ENCODE data around the gene MGAT4B. TPM values are rescaled to one million over a fixed set of nuclear protein-coding genes. Genes with fewer than 3 reads are reported as not detected.

The MGAT4B gene
- polyA plus RNA-seq, 2 donors, result 59.2 to 66.8 TPM

DNA sequence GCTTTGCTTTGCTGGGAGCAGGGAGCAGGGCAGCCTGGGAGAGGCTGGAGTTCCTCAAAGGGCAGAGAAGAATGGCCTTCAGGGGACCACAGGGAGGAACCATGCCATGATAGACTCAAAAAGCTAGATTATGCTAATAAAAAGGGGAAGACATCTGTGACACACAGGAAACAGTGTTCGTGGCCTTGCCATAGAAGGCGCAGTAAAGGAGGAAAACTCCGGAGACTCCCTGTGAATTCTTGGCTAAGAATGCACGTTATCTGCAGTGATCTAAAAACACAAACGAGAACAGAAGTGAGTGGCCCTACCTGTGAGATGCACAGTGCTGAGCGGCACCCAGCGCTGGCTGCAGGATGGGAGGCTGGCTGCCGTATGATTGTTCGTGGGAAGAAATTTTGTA lies 28.8 kb downstream of the MGAT4B start:
- Histone ChIP-seq H3K9me3 (ENCODE audit: control insufficient read depth in 2 of 2, insufficient read depth in 1 of 2, low read depth in 1 of 2, low read length in 1 of 2) (no peaks in the 10 kb centered on the region), H3K4me3 (ENCODE audit: low read depth in 1 of 2, low read length in 2 of 2) (no peak overlapping the region), H3K4me1 (ENCODE audit: control insufficient read depth in 2 of 2, insufficient read depth in 2 of 2, low read length in 1 of 2) (no peaks in the 10 kb centered on the region), H3K27ac (ENCODE audit: low read depth in 2 of 2, low read length in 1 of 2) (no peak overlapping the region), H3K36me3 (ENCODE audit: control insufficient read depth in 2 of 2, insufficient read depth in 2 of 2, low read length in 1 of 2) (peaks cover 18 to 41% of the 10 kb centered on the region in 2 donors), H3K27me3 (ENCODE audit: control insufficient read depth in 1 of 2, insufficient read depth in 2 of 2, low read length in 2 of 2) (no peaks in the 10 kb centered on the region)
- WGBS, 2 donors, result 82 to 86% methylated on average over 9 of the region's 9 CpGs

DNA sequence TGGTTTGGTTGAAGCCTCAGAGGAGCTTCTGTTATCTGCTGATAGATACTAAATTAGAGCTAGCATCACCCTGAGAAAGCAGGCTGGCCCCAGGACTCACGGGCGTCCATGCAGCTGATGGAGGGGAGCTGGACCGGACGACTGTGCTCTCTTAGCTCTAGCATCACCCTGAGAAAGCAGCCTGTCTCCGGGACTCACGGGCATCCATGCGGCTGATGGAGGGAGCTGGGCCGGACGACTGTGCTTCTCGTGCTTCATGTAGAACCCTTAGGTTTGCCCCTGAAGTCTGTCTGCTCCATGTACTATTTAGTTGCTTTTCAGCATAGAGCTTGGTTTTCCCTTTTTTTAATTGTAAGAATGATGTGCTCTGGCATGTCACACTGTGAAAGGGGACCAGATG lies 29.2 kb downstream of the MGAT4B start:
- Histone ChIP-seq H3K4me3 (ENCODE audit: low read depth in 1 of 2, low read length in 2 of 2) (no peak overlapping the region), H3K9me3 (ENCODE audit: control insufficient read depth in 2 of 2, insufficient read depth in 1 of 2, low read depth in 1 of 2, low read length in 1 of 2) (no peaks in the 10 kb centered on the region), H3K27ac (ENCODE audit: low read depth in 2 of 2, low read length in 1 of 2) (no peak overlapping the region), H3K27me3 (ENCODE audit: control insufficient read depth in 1 of 2, insufficient read depth in 2 of 2, low read length in 2 of 2) (no peaks in the 10 kb centered on the region), H3K36me3 (ENCODE audit: control insufficient read depth in 2 of 2, insufficient read depth in 2 of 2, low read length in 1 of 2) (peaks cover 18 to 44% of the 10 kb centered on the region in 2 donors), H3K4me1 (ENCODE audit: control insufficient read depth in 2 of 2, insufficient read depth in 2 of 2, low read length in 1 of 2) (no peaks in the 10 kb centered on the region)
- WGBS, 2 donors, result 90 to 91% methylated on average over 10 of the region's 10 CpGs

GRCh38 chr5:179776411-179776938 lies 30.2 kb downstream of the MGAT4B start:
- no peak overlapping the region for H3K4me3 ChIP-seq (ENCODE audit: low read depth in 1 of 2, low read length in 2 of 2)
- H3K9me3 ChIP-seq (ENCODE audit: control insufficient read depth in 2 of 2, insufficient read depth in 1 of 2, low read depth in 1 of 2, low read length in 1 of 2), result no peaks in the 10 kb centered on the region
- peaks cover 20 to 49% of the 10 kb centered on the region in 2 donors for H3K36me3 ChIP-seq (ENCODE audit: control insufficient read depth in 2 of 2, insufficient read depth in 2 of 2, low read length in 1 of 2)
- no peaks in the 10 kb centered on the region for H3K27me3 ChIP-seq (ENCODE audit: control insufficient read depth in 1 of 2, insufficient read depth in 2 of 2, low read length in 2 of 2)
- no peaks in the 10 kb centered on the region for H3K4me1 ChIP-seq (ENCODE audit: control insufficient read depth in 2 of 2, insufficient read depth in 2 of 2, low read length in 1 of 2)
- 90 to 93% methylated on average over 11 of the region's 11 CpGs for WGBS, 2 donors
- H3K27ac ChIP-seq (ENCODE audit: low read depth in 2 of 2, low read length in 1 of 2), result no peak overlapping the region

DNA sequence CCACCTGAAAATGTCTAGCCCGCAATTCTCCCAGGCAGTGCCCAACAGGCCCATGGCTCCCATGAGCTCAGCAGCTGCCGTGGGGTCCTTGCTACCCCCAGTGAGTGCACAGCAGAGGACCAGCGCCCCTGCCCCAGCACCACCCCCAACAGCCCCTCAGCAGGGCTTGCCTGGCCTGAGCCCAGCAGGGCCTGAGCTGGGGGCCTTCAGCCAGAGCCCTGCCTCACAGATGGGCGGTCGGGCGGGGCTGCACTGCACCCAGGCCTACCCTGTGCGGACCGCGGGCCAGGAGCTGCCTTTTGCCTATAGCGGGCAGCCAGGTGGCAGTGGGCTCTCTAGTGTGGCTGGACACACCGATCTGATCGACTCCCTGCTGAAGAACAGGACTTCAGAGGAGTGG lies 32.2 kb downstream of the MGAT4B start:
- Histone ChIP-seq H3K36me3 (ENCODE audit: control insufficient read depth in 2 of 2, insufficient read depth in 2 of 2, low read length in 1 of 2) (peaks cover 18 to 54% of the 10 kb centered on the region in 2 donors), H3K4me3 (ENCODE audit: low read depth in 1 of 2, low read length in 2 of 2) (no peak overlapping the region), H3K4me1 (ENCODE audit: control insufficient read depth in 2 of 2, insufficient read depth in 2 of 2, low read length in 1 of 2) (no peaks in the 10 kb centered on the region), H3K9me3 (ENCODE audit: control insufficient read depth in 2 of 2, insufficient read depth in 1 of 2, low read depth in 1 of 2, low read length in 1 of 2) (no peaks in the 10 kb centered on the region), H3K27me3 (ENCODE audit: control insufficient read depth in 1 of 2, insufficient read depth in 2 of 2, low read length in 2 of 2) (no peaks in the 10 kb centered on the region), H3K27ac (ENCODE audit: low read depth in 2 of 2, low read length in 1 of 2) (no peak overlapping the region)
- WGBS, 2 donors, result 97 to 98% methylated on average over 12 of the region's 12 CpGs

GRCh38 chr5:179773686-179774040 lies 33.0 kb downstream of the MGAT4B start:
- Histone ChIP-seq H3K4me3 (ENCODE audit: low read depth in 1 of 2, low read length in 2 of 2) (no peak overlapping the region), H3K4me1 (ENCODE audit: control insufficient read depth in 2 of 2, insufficient read depth in 2 of 2, low read length in 1 of 2) (no peaks in the 10 kb centered on the region), H3K9me3 (ENCODE audit: control insufficient read depth in 2 of 2, insufficient read depth in 1 of 2, low read depth in 1 of 2, low read length in 1 of 2) (no peaks in the 10 kb centered on the region), H3K27ac (ENCODE audit: low read depth in 2 of 2, low read length in 1 of 2) (no peak overlapping the region), H3K27me3 (ENCODE audit: control insufficient read depth in 1 of 2, insufficient read depth in 2 of 2, low read length in 2 of 2) (no peaks in the 10 kb centered on the region), H3K36me3 (ENCODE audit: control insufficient read depth in 2 of 2, insufficient read depth in 2 of 2, low read length in 1 of 2) (peaks cover 20 to 58% of the 10 kb centered on the region in 2 donors)
- 91 to 96% methylated on average over 7 to 9 of the region's 9 CpGs for WGBS, 2 donors

GRCh38 chr5:179772351-179772750 lies 34.3 kb downstream of the MGAT4B start:
- WGBS, 2 donors, result 94 to 97% methylated on average over 6 of the region's 6 CpGs
- H3K4me3 ChIP-seq (ENCODE audit: low read depth in 1 of 2, low read length in 2 of 2), result no peak overlapping the region
- H3K27ac ChIP-seq (ENCODE audit: low read depth in 2 of 2, low read length in 1 of 2), result no peak overlapping the region
- no peaks in the 10 kb centered on the region for H3K9me3 ChIP-seq (ENCODE audit: control insufficient read depth in 2 of 2, insufficient read depth in 1 of 2, low read depth in 1 of 2, low read length in 1 of 2)
- no peaks in the 10 kb centered on the region for H3K4me1 ChIP-seq (ENCODE audit: control insufficient read depth in 2 of 2, insufficient read depth in 2 of 2, low read length in 1 of 2)
- H3K36me3 ChIP-seq (ENCODE audit: control insufficient read depth in 2 of 2, insufficient read depth in 2 of 2, low read length in 1 of 2), result peaks cover 17 to 60% of the 10 kb centered on the region in 2 donors
- H3K27me3 ChIP-seq (ENCODE audit: control insufficient read depth in 1 of 2, insufficient read depth in 2 of 2, low read length in 2 of 2), result no peaks in the 10 kb centered on the region

GRCh38 chr5:179771311-179771895 lies 35.3 kb downstream of the MGAT4B start:
- no peaks in the 10 kb centered on the region for H3K9me3 ChIP-seq (ENCODE audit: control insufficient read depth in 2 of 2, insufficient read depth in 1 of 2, low read depth in 1 of 2, low read length in 1 of 2)
- H3K4me3 ChIP-seq (ENCODE audit: low read depth in 1 of 2, low read length in 2 of 2), result no peak overlapping the region
- no peaks in the 10 kb centered on the region for H3K4me1 ChIP-seq (ENCODE audit: control insufficient read depth in 2 of 2, insufficient read depth in 2 of 2, low read length in 1 of 2)
- no peak overlapping the region for H3K27ac ChIP-seq (ENCODE audit: low read depth in 2 of 2, low read length in 1 of 2)
- no peaks in the 10 kb centered on the region for H3K27me3 ChIP-seq (ENCODE audit: control insufficient read depth in 1 of 2, insufficient read depth in 2 of 2, low read length in 2 of 2)
- 89 to 92% methylated on average over 4 of the region's 4 CpGs for WGBS, 2 donors
- peaks cover 17 to 59% of the 10 kb centered on the region in 2 donors for H3K36me3 ChIP-seq (ENCODE audit: control insufficient read depth in 2 of 2, insufficient read depth in 2 of 2, low read length in 1 of 2)

GRCh38 chr5:179769796-179770195 lies 36.9 kb downstream of the MGAT4B start:
- H3K9me3 ChIP-seq (ENCODE audit: control insufficient read depth in 2 of 2, insufficient read depth in 1 of 2, low read depth in 1 of 2, low read length in 1 of 2), result no peaks in the 10 kb centered on the region
- H3K4me1 ChIP-seq (ENCODE audit: control insufficient read depth in 2 of 2, insufficient read depth in 2 of 2, low read length in 1 of 2), result peaks cover 2 to 4% of the 10 kb centered on the region in 2 donors
- H3K27ac ChIP-seq (ENCODE audit: low read depth in 2 of 2, low read length in 1 of 2), result no peak overlapping the region
- peaks cover 16 to 60% of the 10 kb centered on the region in 2 donors for H3K36me3 ChIP-seq (ENCODE audit: control insufficient read depth in 2 of 2, insufficient read depth in 2 of 2, low read length in 1 of 2)
- no peak overlapping the region for H3K4me3 ChIP-seq (ENCODE audit: low read depth in 1 of 2, low read length in 2 of 2)
- no peaks in the 10 kb centered on the region for H3K27me3 ChIP-seq (ENCODE audit: control insufficient read depth in 1 of 2, insufficient read depth in 2 of 2, low read length in 2 of 2)
- WGBS, 2 donors, result 90 to 92% methylated on average over 5 of the region's 5 CpGs

DNA sequence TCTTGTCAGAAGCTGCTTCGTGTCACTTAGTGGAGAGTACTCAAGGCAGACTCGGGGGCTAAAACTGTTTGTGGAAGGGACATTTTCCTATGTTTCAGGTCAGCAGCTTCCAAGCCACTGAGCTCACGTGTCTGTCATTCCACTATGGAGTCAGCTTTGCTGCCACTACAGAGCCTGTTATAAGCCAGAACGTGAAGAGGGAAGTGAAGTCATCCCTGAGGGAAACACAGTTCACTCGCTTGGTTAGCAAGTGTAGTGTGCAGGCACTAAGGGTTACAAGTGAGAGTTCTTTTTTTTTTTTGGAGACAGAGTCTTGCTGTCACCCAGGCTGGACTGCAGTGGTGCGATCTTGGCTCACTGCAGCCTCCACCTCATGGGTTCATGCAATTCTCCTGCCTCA lies 37.4 kb downstream of the MGAT4B start:
- Histone ChIP-seq H3K36me3 (ENCODE audit: control insufficient read depth in 2 of 2, insufficient read depth in 2 of 2, low read length in 1 of 2) (peaks cover 15 to 56% of the 10 kb centered on the region in 2 donors), H3K27ac (ENCODE audit: low read depth in 2 of 2, low read length in 1 of 2) (no peak overlapping the region), H3K4me3 (ENCODE audit: low read depth in 1 of 2, low read length in 2 of 2) (no peak overlapping the region), H3K9me3 (ENCODE audit: control insufficient read depth in 2 of 2, insufficient read depth in 1 of 2, low read depth in 1 of 2, low read length in 1 of 2) (no peaks in the 10 kb centered on the region), H3K4me1 (ENCODE audit: control insufficient read depth in 2 of 2, insufficient read depth in 2 of 2, low read length in 1 of 2) (peaks cover 2 to 5% of the 10 kb centered on the region in 2 donors), H3K27me3 (ENCODE audit: control insufficient read depth in 1 of 2, insufficient read depth in 2 of 2, low read length in 2 of 2) (no peaks in the 10 kb centered on the region)
- WGBS, 2 donors, result 85 to 87% methylated on average over 6 of the region's 6 CpGs
